H1 (cell line): ENCODE data around the gene DNAAF8. TPM values are rescaled to one million over a fixed set of nuclear protein-coding genes. Genes with fewer than 3 reads are reported as not detected.

Source experiments
- CTCF ChIA-PET: fragments of 300-600 bp; sonication (Branson Sonifier 250); formaldehyde crosslinking; loops from one replicate; lab custom pipeline; 2021; ENCODE audit not compliant: partially characterized antibody; lab: Charles Lee
- POLR2A ChIA-PET: fragments of 300-600 bp; sonication (Branson Sonifier 250); formaldehyde crosslinking; loops from one replicate; lab custom pipeline; 2021; ENCODE audit warnings: inconsistent platforms; ENCODE audit not compliant: partially characterized antibody; lab: Charles Lee
- DNase-seq, 2 experiments: peaks; one replicate each; pipeline versions ENCODE4 v3.0.0 to v3.0.0-alpha.2; 2010 to 2022; ENCODE audit warnings: low spot score in 2 of 2, low read depth in 1 of 2, mixed read lengths in 1 of 2
- FAIRE-seq: peaks from 2 replicates; lab custom pipeline; 2011; peaks lifted over from hg19 to GRCh38; lab: Jason Lieb, UNC
- H2AFZ ChIP-seq: 2 replicates; pipeline ENCODE4 v1.8.1; 2012; ENCODE audit warnings: low read length, inconsistent platforms
- H2AK5ac ChIP-seq: 2 replicates; pipeline ENCODE4 v1.6.1; 2013; ENCODE audit warnings: low read depth, low read length
- H2BK120ac ChIP-seq: replicated peaks from 2 replicates; pipeline ENCODE3; 2013; ENCODE audit warnings: low read depth, low read length, inconsistent platforms
- H2BK12ac ChIP-seq: 2 replicates; pipeline ENCODE4 v1.6.1; 2013; ENCODE audit warnings: low read depth, low read length
- H2BK15ac ChIP-seq: 2 replicates; pipeline ENCODE4 v1.6.1; 2013; ENCODE audit warnings: low read length
- H2BK20ac ChIP-seq: 2 replicates; pipeline ENCODE4 v1.6.1; 2013; ENCODE audit warnings: low read length
- H2BK5ac ChIP-seq: 2 replicates; pipeline ENCODE4 v1.6.1; 2013; ENCODE audit warnings: low read depth, low read length
- H3K14ac ChIP-seq: 2 replicates; pipeline ENCODE4 v1.6.1; 2013; ENCODE audit warnings: inconsistent platforms; ENCODE audit not compliant: insufficient read length
- H3K18ac ChIP-seq: 2 replicates; pipeline ENCODE4 v1.6.1; 2013; ENCODE audit warnings: low read length; ENCODE audit errors: extremely low read depth
- H3K23ac ChIP-seq: 2 replicates; pipeline ENCODE4 v1.6.1; 2013; ENCODE audit warnings: inconsistent platforms; ENCODE audit not compliant: insufficient read length
- H3K23me2 ChIP-seq: 2 replicates; pipeline ENCODE4 v1.6.1; 2013; ENCODE audit warnings: low read depth, low read length
- H3K27ac ChIP-seq: 2 replicates; pipeline ENCODE4 v1.6.1; 2011; ENCODE audit warnings: low read depth, low read length, inconsistent platforms
- H3K27me3 ChIP-seq, 4 experiments: replicated peaks in 1 of 4; 1 replicate in 1 of 4; 2 replicates in 3 of 4; pipeline versions ENCODE4 v1.6.1 to v1.8.1; 2011 to 2013; ENCODE audit warnings: low read length in 3 of 4, mild to moderate bottlenecking in 3 of 4, inconsistent platforms in 2 of 4, mixed read lengths in 2 of 4, moderate library complexity in 1 of 4; ENCODE audit not compliant: control insufficient read depth in 3 of 4, insufficient read depth in 3 of 4; ENCODE audit errors: extremely low read depth in 1 of 4
- H3K36me3 ChIP-seq, 4 experiments: 2 replicates each; pipeline versions ENCODE4 v1.6.1 to v1.8.1; 2011 to 2013; ENCODE audit warnings: mild to moderate bottlenecking in 4 of 4, low read length in 3 of 4, moderate library complexity in 2 of 4, control low read depth in 1 of 4, inconsistent platforms in 1 of 4; ENCODE audit not compliant: insufficient read depth in 4 of 4, control insufficient read depth in 2 of 4
- H3K4ac ChIP-seq: replicated peaks from 2 replicates; pipeline ENCODE3; 2013; ENCODE audit warnings: low read length, low read depth, mixed read lengths, inconsistent platforms; ENCODE audit not compliant: insufficient read length
- H3K4me1 ChIP-seq, 4 experiments: replicated peaks in 1 of 4; 1 replicate in 1 of 4; 2 replicates in 3 of 4; pipeline versions ENCODE4 v1.6.1 to v1.8.1; 2011 to 2013; ENCODE audit warnings: low read length in 3 of 4, inconsistent platforms in 2 of 4, mixed read lengths in 1 of 4; ENCODE audit not compliant: insufficient read depth in 4 of 4, control insufficient read depth in 3 of 4
- H3K4me2 ChIP-seq, 2 experiments: 2 replicates each; pipeline versions ENCODE4 v1.6.1 to v1.8.1; 2011 to 2013; ENCODE audit warnings: low read depth in 2 of 2, low read length in 2 of 2, control low read depth in 1 of 2, inconsistent platforms in 1 of 2, mild to moderate bottlenecking in 1 of 2; ENCODE audit not compliant: insufficient read depth in 1 of 2
- H3K4me3 ChIP-seq, 4 experiments: fragments of 200-600, 300-600 bp in 1 of 4; sonication (generic), shearing (Covaris generic), sonication (Bioruptor Twin) in 1 of 4; 2 replicates each; pipeline versions ENCODE4 v1.5.1 to v1.8.1; 2011 to 2016; ENCODE audit warnings: low read length in 4 of 4, low read depth in 3 of 4, control low read depth in 2 of 4, inconsistent platforms in 2 of 4, mild to moderate bottlenecking in 2 of 4, mixed read lengths in 1 of 4, moderate library complexity in 1 of 4; ENCODE audit not compliant: insufficient read depth in 2 of 4; ENCODE audit errors: extremely low read depth in 1 of 4
- H3K56ac ChIP-seq: replicated peaks from 2 replicates; pipeline ENCODE3; 2013; ENCODE audit warnings: low read depth, mild to moderate bottlenecking, mixed read lengths, low read length, inconsistent platforms; ENCODE audit not compliant: insufficient read length
- H3K79me1 ChIP-seq: 2 replicates; pipeline ENCODE4 v1.6.1; 2013; ENCODE audit warnings: low read depth, low read length, control low read depth
- H3K79me2 ChIP-seq, 2 experiments: 2 replicates each; pipeline versions ENCODE4 v1.6.1 to v1.8.1; 2012 to 2013; ENCODE audit warnings: low read length in 2 of 2, mild to moderate bottlenecking in 2 of 2, inconsistent platforms in 1 of 2; ENCODE audit not compliant: insufficient read depth in 2 of 2, control insufficient read depth in 1 of 2
- H3K9ac ChIP-seq, 4 experiments: replicated peaks in 1 of 4; 1 replicate in 1 of 4; 2 replicates in 3 of 4; pipeline versions ENCODE4 v1.6.1 to v1.8.1; 2011 to 2013; ENCODE audit warnings: low read depth in 3 of 4, low read length in 3 of 4, control low read depth in 2 of 4, mild to moderate bottlenecking in 2 of 4, moderate library complexity in 2 of 4, inconsistent platforms in 1 of 4; ENCODE audit errors: extremely low read depth in 1 of 4
- H3K9me3 ChIP-seq, 2 experiments: 2 replicates each; pipeline versions ENCODE4 v1.6.1 to v1.8.1; 2012 to 2013; ENCODE audit warnings: mild to moderate bottlenecking in 2 of 2, moderate library complexity in 2 of 2, control low read depth in 1 of 2, inconsistent platforms in 1 of 2, low read depth in 1 of 2, low read length in 1 of 2, mixed read lengths in 1 of 2; ENCODE audit not compliant: insufficient read depth in 2 of 2
- H4K20me1 ChIP-seq, 2 experiments: replicated peaks in 1 of 2; 2 replicates each; pipeline versions ENCODE3 to v1.8.1; 2011 to 2013; ENCODE audit warnings: inconsistent platforms in 2 of 2, low read length in 2 of 2, mild to moderate bottlenecking in 1 of 2; ENCODE audit not compliant: insufficient read depth in 2 of 2, control insufficient read depth in 1 of 2
- H4K5ac ChIP-seq: 2 replicates; pipeline ENCODE4 v1.6.1; 2013; ENCODE audit warnings: low read length, low read depth, mixed read lengths, inconsistent platforms; ENCODE audit not compliant: insufficient read length
- H4K8ac ChIP-seq: 2 replicates; pipeline ENCODE4 v1.8.0; 2013; ENCODE audit warnings: mild to moderate bottlenecking, moderate library complexity, low read length, inconsistent platforms; ENCODE audit not compliant: insufficient read depth; ENCODE audit errors: extremely low read depth
- H4K91ac ChIP-seq: replicated peaks from 2 replicates; pipeline ENCODE3; 2013; ENCODE audit warnings: low read length, mixed read lengths, inconsistent platforms; ENCODE audit not compliant: insufficient read length
- CEBPB ChIP-seq: IDR thresholded peaks from 2 replicates; pipeline ENCODE4 v1.6.1; 2012; ENCODE audit warnings: low read depth, low read length
- NRF1 ChIP-seq: IDR thresholded peaks from 2 replicates; pipeline ENCODE4 v1.6.1; 2011; ENCODE audit warnings: mild to moderate bottlenecking, low read depth, low read length, improper control_type of control experiment
- PHF8 ChIP-seq: fragments of 200-600 bp; sonication (generic); conservative IDR thresholded peaks from 2 replicates; pipeline ENCODE4 v1.7.1; 2012; ENCODE audit warnings: low read depth, mild to moderate bottlenecking, inconsistent platforms, low read length, moderate library complexity
- SIN3A ChIP-seq, 2 experiments: IDR thresholded peaks in 1 of 2; conservative IDR thresholded peaks in 1 of 2; 2 replicates each; pipeline ENCODE4 v1.6.1; 2011 to 2012; ENCODE audit warnings: low read length in 2 of 2, improper control_type of control experiment in 1 of 2, low read depth in 1 of 2, mild to moderate bottlenecking in 1 of 2
- SIX5 ChIP-seq: IDR thresholded peaks from 2 replicates; pipeline ENCODE4 v1.6.1; 2011; ENCODE audit warnings: mild to moderate bottlenecking, low read depth, low read length
- TAF1 ChIP-seq: IDR thresholded peaks from 2 replicates; pipeline ENCODE4 v1.6.1; 2011; ENCODE audit warnings: mild to moderate bottlenecking, low read depth, low read length
- WGBS, 2 experiments: shearing (Covaris generic) in 1 of 2; methylation state at CpG; one replicate each; pipeline versions ENCODE4 v1.1.6 to v1.1.7; 2013 to 2015; ENCODE audit warnings: low lambda C conversion rate in 2 of 2, mixed read lengths in 2 of 2, inconsistent platforms in 1 of 2, low coverage in 1 of 2, missing lambda C conversion rate in 1 of 2; ENCODE audit not compliant: insufficient replicate concordance in 2 of 2, insufficient coverage in 1 of 2, insufficient read length in 1 of 2; ENCODE audit errors: extremely low coverage in 1 of 2, missing lambda C conversion rate in 1 of 2; 5-methylcytosine and 5-hydroxymethylcytosine counted together
- polyA plus RNA-seq, 7 experiments: library from polyadenylated mRNA; depleted of rRNA in 3 of 7; stranded (reverse) in 5 of 7; unstranded in 2 of 7; fragments of >200 nt in 5 of 7; fragments of 200-250 nt in 2 of 7; gene quantifications; 1 replicate in 5 of 7; 2 replicates in 1 of 7; 4 replicates in 1 of 7; pipeline versions ENCODE4 v1.2.1 to v1.2.3, GENCODE V29; 2011 to 2013; ENCODE audit warnings: missing spikeins in 2 of 7, mixed read lengths in 2 of 7
- total RNA-seq: library from RNA; stranded (reverse); fragmentation: NEBNext Ultra II Directional; extraction: Animal tissue kit (Norgen Biotek cat#: 25700); gene quantifications from 2 replicates; pipeline ENCODE4 v1.2.1, GENCODE V29; 2021
- TF ChIP-seq, protein P1 (sequence below), 3 experiments: IDR thresholded peaks; 1 replicate in 2 of 3; 2 replicates in 1 of 3; pipeline versions ENCODE4 v1.5.1 to v1.6.1; 2011; ENCODE audit warnings: low read length in 3 of 3, mild to moderate bottlenecking in 3 of 3, inconsistent platforms in 2 of 3, low read depth in 1 of 3, moderate library complexity in 1 of 3; ENCODE audit not compliant: insufficient read depth in 1 of 3; ENCODE audit errors: control extremely low read depth in 1 of 3
- TF ChIP-seq, protein P2 (sequence below): IDR thresholded peaks from 2 replicates; pipeline ENCODE4 v1.6.1; 2012; ENCODE audit warnings: low read length, inconsistent platforms

Gene DNAAF8
- total and polyA plus RNA-seq, 2 of the 8 experiments (the other 6 are each of a cell fraction or from before 2014, with no cell fraction given): 0.39 TPM; not detected in 1

DNA sequence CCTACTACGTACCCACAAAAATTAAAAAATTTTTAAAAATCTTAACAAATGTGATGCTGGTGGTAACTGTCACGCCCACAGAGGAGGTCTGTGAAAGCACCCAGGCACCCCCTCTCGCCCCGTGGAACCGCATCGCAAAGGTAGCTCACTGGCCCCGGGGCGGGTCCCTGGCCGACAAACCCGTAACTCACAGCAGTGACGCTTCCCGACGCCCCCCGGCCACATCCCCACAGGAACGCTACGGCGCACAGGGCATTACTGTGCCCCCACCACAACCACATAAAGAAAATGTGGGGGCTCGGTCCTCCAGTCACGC, 632 bp upstream of the DNAAF8 start:
- Histone ChIP-seq H2BK15ac (no peak overlapping the region), H4K91ac (no peak overlapping the region), H3K36me3 (peaks cover 3 to 11% (median 4%) of the 10 kb centered on the region in 4 experiments; a peak in 6 of 8 replicates), H2BK5ac (peak overlapping the region; percentile 71; the same call in 1 of the 2 replicates), H2AFZ (peak overlapping the region; percentile 82; the same call in 1 of the 2 replicates), H4K8ac (peak overlapping the region; percentile 42), H3K9me3 (no peaks in the 10 kb centered on the region), H3K4ac (peak overlapping the region; percentile 54), H3K79me1 (peaks cover 5% of the 10 kb centered on the region; the same call in 1 of the 2 replicates), H3K9ac (peak overlapping the region; percentile 5 to 82 (median 78); a peak in 6 of 7 replicates), H4K5ac (peak overlapping the region; percentile 85), H2BK120ac (no peak overlapping the region), H3K23me2 (peaks cover 10% of the 10 kb centered on the region; the same call in 1 of the 2 replicates), H3K27ac (peak overlapping the region; percentile 59; the same call in 1 of the 2 replicates), H3K56ac (peak overlapping the region; percentile 62), H3K4me1 (peaks cover 0 to 4% (median 0%) of the 10 kb centered on the region in 4 experiments; a peak in 2 of 7 replicates), H3K14ac (no peak overlapping the region), H2BK12ac (no peak overlapping the region), H3K79me2 (peaks cover 4 to 26% of the 10 kb centered on the region in 2 experiments; a peak in 3 of 4 replicates), H2AK5ac (no peak overlapping the region), H3K27me3 (peaks cover 0 to 4% (median under 1%) of the 10 kb centered on the region in 4 experiments; a peak in 2 of 7 replicates), H3K4me2 (peak overlapping the region; percentile 85 to 92), H4K20me1 (peaks cover 0 to 2% of the 10 kb centered on the region in 2 experiments), H3K18ac (peak overlapping the region; percentile 71; the same call in 1 of the 2 replicates), H3K4me3 (peak overlapping the region; percentile 59 to 97 (median 92)), H2BK20ac (no peak overlapping the region), H3K23ac (no peak overlapping the region)
- DNase-seq (no peak), FAIRE-seq (no peak)
- CTCF ChIA-PET: interaction anchor here (1.1 to 2.3 kb wide), 7 partner anchors 11 to 163 kb away, joined by 3 to 9 read pairs (median 4); partner anchors contain the start of gene NUDT16L1
- POLR2A ChIA-PET: interaction anchor here (0.7 to 5.0 kb wide), 20 partner anchors 9 to 202 kb away, joined by 3 to 30 read pairs (median 4); partner anchors contain the start of genes GLYR1, NUDT16L1, ROGDI and UBN1
- WGBS, 2 experiments: 2% methylated on average over 19 of the region's 19 CpGs; no CpG with 5 or more reads in 1 of the 2 experiments
- TF ChIP-seq, protein P1, sequence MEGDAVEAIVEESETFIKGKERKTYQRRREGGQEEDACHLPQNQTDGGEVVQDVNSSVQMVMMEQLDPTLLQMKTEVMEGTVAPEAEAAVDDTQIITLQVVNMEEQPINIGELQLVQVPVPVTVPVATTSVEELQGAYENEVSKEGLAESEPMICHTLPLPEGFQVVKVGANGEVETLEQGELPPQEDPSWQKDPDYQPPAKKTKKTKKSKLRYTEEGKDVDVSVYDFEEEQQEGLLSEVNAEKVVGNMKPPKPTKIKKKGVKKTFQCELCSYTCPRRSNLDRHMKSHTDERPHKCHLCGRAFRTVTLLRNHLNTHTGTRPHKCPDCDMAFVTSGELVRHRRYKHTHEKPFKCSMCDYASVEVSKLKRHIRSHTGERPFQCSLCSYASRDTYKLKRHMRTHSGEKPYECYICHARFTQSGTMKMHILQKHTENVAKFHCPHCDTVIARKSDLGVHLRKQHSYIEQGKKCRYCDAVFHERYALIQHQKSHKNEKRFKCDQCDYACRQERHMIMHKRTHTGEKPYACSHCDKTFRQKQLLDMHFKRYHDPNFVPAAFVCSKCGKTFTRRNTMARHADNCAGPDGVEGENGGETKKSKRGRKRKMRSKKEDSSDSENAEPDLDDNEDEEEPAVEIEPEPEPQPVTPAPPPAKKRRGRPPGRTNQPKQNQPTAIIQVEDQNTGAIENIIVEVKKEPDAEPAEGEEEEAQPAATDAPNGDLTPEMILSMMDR (IDR thresholded peaks at IDR 0.05; ENCODE audit: control extremely low read depth in 1 of 3, insufficient read depth in 1 of 3, low read depth in 1 of 3, low read length in 3 of 3): no peak
- TF ChIP-seq TAF1: no peak
- TF ChIP-seq, protein P2, sequence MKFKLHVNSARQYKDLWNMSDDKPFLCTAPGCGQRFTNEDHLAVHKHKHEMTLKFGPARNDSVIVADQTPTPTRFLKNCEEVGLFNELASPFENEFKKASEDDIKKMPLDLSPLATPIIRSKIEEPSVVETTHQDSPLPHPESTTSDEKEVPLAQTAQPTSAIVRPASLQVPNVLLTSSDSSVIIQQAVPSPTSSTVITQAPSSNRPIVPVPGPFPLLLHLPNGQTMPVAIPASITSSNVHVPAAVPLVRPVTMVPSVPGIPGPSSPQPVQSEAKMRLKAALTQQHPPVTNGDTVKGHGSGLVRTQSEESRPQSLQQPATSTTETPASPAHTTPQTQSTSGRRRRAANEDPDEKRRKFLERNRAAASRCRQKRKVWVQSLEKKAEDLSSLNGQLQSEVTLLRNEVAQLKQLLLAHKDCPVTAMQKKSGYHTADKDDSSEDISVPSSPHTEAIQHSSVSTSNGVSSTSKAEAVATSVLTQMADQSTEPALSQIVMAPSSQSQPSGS: no peak
- TF ChIP-seq NRF1: no peak
- TF ChIP-seq PHF8: no peak; the same call in 1 of the 2 replicates
- no peak for TF ChIP-seq SIN3A (conservative IDR thresholded peaks at IDR 0.05 in 1 of 2, IDR thresholded peaks at IDR 0.05 in 1 of 2; ENCODE audit: low read depth in 1 of 2, low read length in 2 of 2)
- TF ChIP-seq SIX5: no peak
- TF ChIP-seq CEBPB: no peak
